ENCODE data around the gene TNXB. TPM values are rescaled to one million over a fixed set of nuclear protein-coding genes. Genes with fewer than 3 reads are reported as not detected.
"Not testable (repeated sequence)": the region's sequence is repeated elsewhere in the genome, so short reads cannot be mapped to it uniquely, and the experiment has no call there.

TNXB gene
- total RNA-seq, 1 donor from 2014 or later: 130 TPM

DNA sequence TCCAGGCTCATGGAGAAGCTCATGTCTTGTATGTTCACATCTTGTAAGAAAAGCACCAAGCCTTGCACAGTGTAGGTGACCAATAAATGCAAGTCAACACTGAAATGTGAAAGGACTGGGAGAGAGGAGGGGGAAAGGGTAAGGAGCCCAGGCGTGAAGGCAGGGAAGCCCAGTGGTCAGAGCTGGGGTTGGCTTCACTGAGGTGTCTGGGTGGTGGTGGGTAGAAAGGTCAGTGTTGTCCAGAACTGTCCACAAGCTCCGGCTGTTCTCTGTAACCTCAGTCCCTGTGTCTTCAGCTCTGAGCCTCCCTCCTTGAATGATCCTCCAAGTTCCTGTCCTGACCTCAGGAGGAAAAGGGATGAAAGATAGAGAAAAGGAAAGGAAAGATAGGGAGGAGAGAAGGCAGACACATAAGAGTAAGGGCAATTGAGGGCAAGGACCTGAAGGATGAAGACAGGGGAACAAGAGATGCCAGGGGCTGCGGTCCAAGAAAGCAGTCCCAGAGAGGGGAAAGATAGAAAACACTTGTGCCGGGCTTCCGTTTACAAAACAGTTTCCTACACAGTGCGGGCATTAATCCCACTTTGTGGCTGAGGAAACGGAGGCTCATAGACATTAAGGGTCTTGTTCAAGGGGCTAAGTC is 2.4 kb upstream of the TNXB start:
- Histone ChIP-seq H3K36me3 (ENCODE audit: control insufficient read depth in 3 of 3, insufficient read depth in 3 of 3, low read length in 3 of 3) (peaks cover 8 to 15% (median 15%) of the 10 kb centered on the region in 3 donors), H3K27me3 (ENCODE audit: control insufficient read depth in 3 of 3, insufficient read depth in 3 of 3, low read length in 3 of 3) (peaks cover 11 to 39% (median 18%) of the 10 kb centered on the region in 3 donors), H3K27ac (ENCODE audit: low read depth, low read length) (peak overlapping the region; percentile 85), H3K9me3 (ENCODE audit: control insufficient read depth in 3 of 3, low read length in 3 of 3) (no peaks in the 10 kb centered on the region), H3K4me3 (ENCODE audit: low read length in 3 of 3) (peak overlapping the region in 2 of 3 donors; percentile 24 to 34), H3K4me1 (ENCODE audit: control insufficient read depth in 3 of 3, insufficient read depth in 3 of 3, low read length in 3 of 3) (peaks cover 42 to 56% (median 49%) of the 10 kb centered on the region in 3 donors), H3K9ac (ENCODE audit: low read depth in 1 of 3, low read length in 3 of 3) (peak overlapping the region in 1 of 3 donors; percentile 43)

DNA sequence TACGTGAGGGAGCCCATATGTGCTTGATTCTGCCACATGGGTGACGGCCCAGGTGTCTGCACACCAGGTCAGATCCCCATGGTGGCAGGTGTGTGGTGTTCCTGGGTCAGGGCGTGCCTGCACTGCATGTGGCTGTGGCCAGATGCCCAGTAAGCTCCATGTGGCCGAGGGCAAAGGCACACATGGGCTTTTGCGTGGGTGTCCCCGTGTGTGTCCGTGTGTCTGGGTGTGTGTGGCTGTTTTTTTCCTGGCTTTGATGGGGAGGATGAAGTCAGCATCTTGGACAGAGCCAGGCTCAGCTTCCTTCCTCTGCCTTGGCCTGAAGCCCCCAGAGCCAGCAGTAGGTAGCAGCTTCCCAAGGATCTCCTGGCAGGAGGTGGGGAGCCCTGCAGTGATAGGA is 1.5 kb upstream of the TNXB start:
- H3K36me3 ChIP-seq (ENCODE audit: control insufficient read depth in 3 of 3, insufficient read depth in 3 of 3, low read length in 3 of 3): peaks cover 2 to 10% (median 6%) of the 10 kb centered on the region in 3 donors
- H3K9ac ChIP-seq (ENCODE audit: low read depth in 1 of 3, low read length in 3 of 3): peak overlapping the region; percentile 14 to 77 (median 66)
- H3K27ac ChIP-seq (ENCODE audit: low read depth, low read length): peak overlapping the region; percentile 85
- peak overlapping the region in 2 of 3 donors; percentile 52 to 59 for H3K4me3 ChIP-seq (ENCODE audit: low read length in 3 of 3)
- H3K9me3 ChIP-seq (ENCODE audit: control insufficient read depth in 3 of 3, low read length in 3 of 3): no peaks in the 10 kb centered on the region
- peaks cover 11 to 42% (median 20%) of the 10 kb centered on the region in 3 donors for H3K27me3 ChIP-seq (ENCODE audit: control insufficient read depth in 3 of 3, insufficient read depth in 3 of 3, low read length in 3 of 3)
- H3K4me1 ChIP-seq (ENCODE audit: control insufficient read depth in 3 of 3, insufficient read depth in 3 of 3, low read length in 3 of 3): peaks cover 44 to 57% (median 52%) of the 10 kb centered on the region in 3 donors

DNA sequence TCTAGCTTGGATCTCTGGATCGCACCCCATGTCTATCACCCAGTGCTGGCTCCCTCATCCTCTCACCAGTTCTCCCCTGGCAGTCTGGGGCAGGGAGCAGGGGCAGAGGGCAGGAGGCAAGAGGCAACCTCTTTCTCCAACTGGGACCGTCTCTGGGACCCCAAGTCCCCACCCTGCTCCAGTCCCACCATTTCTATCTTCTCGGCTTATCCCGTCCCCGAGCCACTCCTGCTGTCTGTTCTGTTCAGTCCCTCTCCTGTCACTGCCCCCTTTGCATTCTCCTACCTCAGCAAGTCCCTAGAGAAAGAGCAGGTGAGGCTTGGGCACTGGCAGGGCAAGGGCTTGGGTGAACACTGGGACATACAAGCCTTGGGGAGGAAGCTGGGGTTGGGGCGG is 625 bp upstream of the TNXB start:
- peak overlapping the region in 2 of 3 donors; percentile 45 to 52 for H3K4me3 ChIP-seq (ENCODE audit: low read length in 3 of 3)
- H3K27me3 ChIP-seq (ENCODE audit: control insufficient read depth in 3 of 3, insufficient read depth in 3 of 3, low read length in 3 of 3): peaks cover 11 to 42% (median 20%) of the 10 kb centered on the region in 3 donors
- no peaks in the 10 kb centered on the region for H3K9me3 ChIP-seq (ENCODE audit: control insufficient read depth in 3 of 3, low read length in 3 of 3)
- H3K4me1 ChIP-seq (ENCODE audit: control insufficient read depth in 3 of 3, insufficient read depth in 3 of 3, low read length in 3 of 3): peaks cover 44 to 57% (median 52%) of the 10 kb centered on the region in 3 donors
- H3K27ac ChIP-seq (ENCODE audit: low read depth, low read length): peak overlapping the region; percentile 85
- H3K9ac ChIP-seq (ENCODE audit: low read depth in 1 of 3, low read length in 3 of 3): peak overlapping the region in 2 of 3 donors; percentile 66 to 77
- H3K36me3 ChIP-seq (ENCODE audit: control insufficient read depth in 3 of 3, insufficient read depth in 3 of 3, low read length in 3 of 3): peaks cover 0 to 6% (median 2%) of the 10 kb centered on the region in 3 donors

DNA sequence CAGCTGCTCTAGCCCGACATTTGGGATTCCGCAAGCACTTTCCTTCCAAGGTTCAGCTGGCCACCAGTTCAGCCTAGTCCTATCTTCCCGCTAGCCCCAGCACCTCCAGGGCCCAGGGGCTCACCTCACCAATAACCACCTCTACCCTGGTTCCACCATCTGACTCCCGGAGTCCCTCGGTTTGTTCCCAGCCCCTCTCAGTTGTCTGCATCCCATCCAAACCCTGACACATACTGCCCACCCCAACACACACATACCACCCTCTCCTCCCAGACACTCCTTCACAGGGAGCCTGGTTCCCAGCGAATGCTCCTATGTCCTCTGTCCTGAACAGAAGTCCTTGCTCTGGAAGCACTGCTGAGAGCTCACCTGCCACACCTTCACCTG is 418 bp downstream of the TNXB start:
- peak overlapping the region; percentile 64 to 79 (median 77) for H3K4me3 ChIP-seq (ENCODE audit: low read length in 3 of 3)
- H3K36me3 ChIP-seq (ENCODE audit: control insufficient read depth in 3 of 3, insufficient read depth in 3 of 3, low read length in 3 of 3): peaks cover 0 to 5% (median 0%) of the 10 kb centered on the region in 3 donors
- peak overlapping the region; percentile 91 for H3K27ac ChIP-seq (ENCODE audit: low read depth, low read length)
- H3K4me1 ChIP-seq (ENCODE audit: control insufficient read depth in 3 of 3, insufficient read depth in 3 of 3, low read length in 3 of 3): peaks cover 41 to 55% (median 46%) of the 10 kb centered on the region in 3 donors
- no peaks in the 10 kb centered on the region for H3K9me3 ChIP-seq (ENCODE audit: control insufficient read depth in 3 of 3, low read length in 3 of 3)
- H3K9ac ChIP-seq (ENCODE audit: low read depth in 1 of 3, low read length in 3 of 3): peak overlapping the region; percentile 72 to 95 (median 81)
- H3K27me3 ChIP-seq (ENCODE audit: control insufficient read depth in 3 of 3, insufficient read depth in 3 of 3, low read length in 3 of 3): peaks cover 11 to 42% (median 20%) of the 10 kb centered on the region in 3 donors

DNA sequence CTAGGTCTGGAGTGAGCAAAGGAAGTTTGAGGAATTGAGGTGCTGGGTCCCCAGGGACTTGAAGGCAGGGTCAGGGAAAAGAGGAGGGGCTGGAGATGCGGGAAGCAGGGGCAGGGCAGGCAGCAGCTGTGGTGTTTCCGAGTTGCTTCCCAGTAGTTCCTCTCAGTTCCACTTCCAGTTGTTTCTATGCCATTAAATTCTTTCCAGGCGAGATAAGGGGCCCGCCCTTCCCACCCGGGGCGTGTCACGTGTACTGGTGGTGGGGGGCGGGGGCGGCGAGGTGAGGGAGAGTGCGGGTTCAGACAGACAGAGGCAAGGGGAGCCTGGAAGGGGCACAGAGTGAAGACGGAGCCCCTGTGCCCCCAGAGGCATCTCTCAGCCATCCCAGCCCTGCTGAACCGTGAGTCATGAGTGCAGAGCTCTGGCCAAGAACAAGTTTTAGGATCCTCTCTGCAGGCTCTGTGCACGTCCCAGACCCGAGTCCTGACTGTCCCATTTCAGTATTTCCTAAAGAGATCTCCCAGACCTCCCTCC is 977 bp downstream of the TNXB start:
- H3K9ac ChIP-seq (ENCODE audit: low read depth in 1 of 3, low read length in 3 of 3): peak overlapping the region; percentile 72 to 95 (median 81)
- peaks cover 11 to 42% (median 20%) of the 10 kb centered on the region in 3 donors for H3K27me3 ChIP-seq (ENCODE audit: control insufficient read depth in 3 of 3, insufficient read depth in 3 of 3, low read length in 3 of 3)
- H3K4me1 ChIP-seq (ENCODE audit: control insufficient read depth in 3 of 3, insufficient read depth in 3 of 3, low read length in 3 of 3): peaks cover 36 to 49% (median 41%) of the 10 kb centered on the region in 3 donors

DNA sequence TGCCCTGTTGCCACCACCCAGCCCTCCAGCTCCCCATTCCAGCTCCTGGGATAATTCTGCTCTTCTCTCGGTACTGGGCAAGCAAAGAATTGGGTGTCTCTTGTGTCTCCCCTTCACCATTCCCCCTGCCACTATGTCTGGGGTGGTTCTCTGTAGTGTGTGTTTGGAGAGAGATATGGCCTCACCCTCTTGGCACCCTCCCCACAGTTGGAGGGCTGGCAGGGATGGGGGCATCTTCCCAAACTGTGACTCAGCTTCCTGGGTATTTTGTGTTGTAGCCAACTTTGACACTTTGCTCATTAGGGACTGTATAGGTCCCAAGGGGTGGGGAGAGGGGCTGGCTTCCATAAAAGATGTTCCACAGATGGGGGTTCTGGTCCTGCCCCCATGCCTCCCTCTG is 1.7 kb downstream of the TNXB start:
- Histone ChIP-seq H3K36me3 (ENCODE audit: control insufficient read depth in 3 of 3, insufficient read depth in 3 of 3, low read length in 3 of 3) (peaks cover 0 to 5% (median 0%) of the 10 kb centered on the region in 3 donors), H3K9me3 (ENCODE audit: control insufficient read depth in 3 of 3, low read length in 3 of 3) (no peaks in the 10 kb centered on the region), H3K9ac (ENCODE audit: low read depth in 1 of 3, low read length in 3 of 3) (peak overlapping the region; percentile 51 to 72 (median 64)), H3K27me3 (ENCODE audit: control insufficient read depth in 3 of 3, insufficient read depth in 3 of 3, low read length in 3 of 3) (peaks cover 11 to 42% (median 20%) of the 10 kb centered on the region in 3 donors), H3K4me1 (ENCODE audit: control insufficient read depth in 3 of 3, insufficient read depth in 3 of 3, low read length in 3 of 3) (peaks cover 33 to 48% (median 40%) of the 10 kb centered on the region in 3 donors), H3K4me3 (ENCODE audit: low read length in 3 of 3) (peak overlapping the region; percentile 26 to 69 (median 49)), H3K27ac (ENCODE audit: low read depth, low read length) (peak overlapping the region; percentile 91)

More for the DNA sequence above, 977 bp downstream of the TNXB start:
- Histone ChIP-seq H3K36me3 (ENCODE audit: control insufficient read depth in 3 of 3, insufficient read depth in 3 of 3, low read length in 3 of 3) (peaks cover 0 to 5% (median 0%) of the 10 kb centered on the region in 3 donors), H3K9me3 (ENCODE audit: control insufficient read depth in 3 of 3, low read length in 3 of 3) (no peaks in the 10 kb centered on the region), H3K4me3 (ENCODE audit: low read length in 3 of 3) (peak overlapping the region; percentile 64 to 79 (median 77)), H3K27ac (ENCODE audit: low read depth, low read length) (peak overlapping the region; percentile 91)

DNA sequence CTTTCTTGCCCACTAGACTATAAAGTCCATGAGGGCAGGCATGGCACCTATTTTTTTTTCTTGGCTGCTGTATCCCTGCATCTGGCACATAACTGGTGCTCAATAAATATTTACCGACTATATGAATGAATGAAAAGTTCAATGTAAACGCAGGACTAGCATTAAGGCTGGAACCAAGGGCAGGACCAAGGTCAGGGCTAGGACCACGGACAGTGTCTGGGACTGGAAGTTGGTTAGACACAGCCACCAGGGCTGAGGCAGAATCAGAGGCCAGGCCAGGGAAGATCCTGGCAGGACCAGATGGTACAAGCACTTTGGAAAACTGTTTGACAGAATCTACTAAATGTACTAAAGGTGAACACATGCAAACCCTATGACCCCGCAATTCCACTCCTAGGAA is 3.7 kb downstream of the TNXB start:
- H3K9ac ChIP-seq (ENCODE audit: low read depth in 1 of 3, low read length in 3 of 3): no peak overlapping the region
- H3K4me3 ChIP-seq (ENCODE audit: low read length in 3 of 3): no peak overlapping the region
- no peaks in the 10 kb centered on the region for H3K9me3 ChIP-seq (ENCODE audit: control insufficient read depth in 3 of 3, low read length in 3 of 3)
- H3K27me3 ChIP-seq (ENCODE audit: control insufficient read depth in 3 of 3, insufficient read depth in 3 of 3, low read length in 3 of 3): peaks cover 8 to 37% (median 15%) of the 10 kb centered on the region in 3 donors
- H3K4me1 ChIP-seq (ENCODE audit: control insufficient read depth in 3 of 3, insufficient read depth in 3 of 3, low read length in 3 of 3): peaks cover 17 to 34% (median 30%) of the 10 kb centered on the region in 3 donors
- H3K27ac ChIP-seq (ENCODE audit: low read depth, low read length): no peak overlapping the region
- peaks cover 0 to 7% (median 0%) of the 10 kb centered on the region in 3 donors for H3K36me3 ChIP-seq (ENCODE audit: control insufficient read depth in 3 of 3, insufficient read depth in 3 of 3, low read length in 3 of 3)

DNA sequence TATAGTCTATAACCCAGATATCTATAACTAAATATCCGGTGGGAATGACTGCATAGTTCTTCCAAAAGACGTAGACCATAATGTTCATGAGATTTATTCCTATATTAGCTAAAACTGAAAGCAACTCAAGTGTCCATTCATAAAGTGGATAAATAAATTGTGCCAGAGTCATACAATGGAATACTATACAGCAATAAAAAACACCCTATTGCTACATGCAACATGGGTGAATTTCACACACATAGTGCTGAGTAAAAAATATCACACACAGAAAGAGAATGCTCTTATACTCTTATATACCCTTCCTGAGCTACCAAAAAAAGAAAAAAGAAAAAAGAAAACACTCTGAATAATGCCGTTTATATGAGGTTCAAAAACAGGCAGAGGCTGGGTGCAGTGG is 6.9 kb downstream of the TNXB start:
- no peaks in the 10 kb centered on the region for H3K9me3 ChIP-seq (ENCODE audit: control insufficient read depth in 3 of 3, low read length in 3 of 3)
- H3K9ac ChIP-seq (ENCODE audit: low read depth in 1 of 3, low read length in 3 of 3): no peak overlapping the region
- H3K27me3 ChIP-seq (ENCODE audit: control insufficient read depth in 3 of 3, insufficient read depth in 3 of 3, low read length in 3 of 3): peaks cover 8 to 20% (median 14%) of the 10 kb centered on the region in 3 donors
- peaks cover 0 to 12% (median 0%) of the 10 kb centered on the region in 3 donors for H3K36me3 ChIP-seq (ENCODE audit: control insufficient read depth in 3 of 3, insufficient read depth in 3 of 3, low read length in 3 of 3)
- H3K4me1 ChIP-seq (ENCODE audit: control insufficient read depth in 3 of 3, insufficient read depth in 3 of 3, low read length in 3 of 3): peaks cover 5 to 10% (median 8%) of the 10 kb centered on the region in 3 donors
- no peak overlapping the region for H3K4me3 ChIP-seq (ENCODE audit: low read length in 3 of 3)
- H3K27ac ChIP-seq (ENCODE audit: low read depth, low read length): no peak overlapping the region

DNA sequence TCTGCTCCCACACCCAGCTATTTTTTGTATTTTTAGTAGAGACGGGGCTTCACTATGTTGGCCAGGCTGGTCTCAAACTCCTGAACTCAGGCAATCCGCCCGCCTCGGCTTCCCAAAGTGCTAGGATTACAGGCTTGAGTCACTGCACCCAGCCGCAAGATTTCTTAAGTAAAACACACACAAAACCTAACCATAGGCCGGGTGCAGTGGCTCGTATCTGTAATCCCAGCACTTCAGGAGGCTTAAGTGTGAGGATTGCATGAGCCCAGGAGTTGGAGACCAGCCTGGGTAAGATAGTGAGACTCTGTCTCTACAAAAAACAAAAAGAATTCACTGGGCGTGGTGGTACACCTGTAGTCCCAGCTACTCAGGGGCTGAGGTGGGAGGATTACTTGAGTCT is 8.9 kb downstream of the TNXB start:
- Histone ChIP-seq H3K36me3 (ENCODE audit: control insufficient read depth in 3 of 3, insufficient read depth in 3 of 3, low read length in 3 of 3) (peaks cover 0 to 13% (median 7%) of the 10 kb centered on the region in 3 donors), H3K27me3 (ENCODE audit: control insufficient read depth in 3 of 3, insufficient read depth in 3 of 3, low read length in 3 of 3) (peaks cover 23 to 29% (median 26%) of the 10 kb centered on the region in 3 donors), H3K4me1 (ENCODE audit: control insufficient read depth in 3 of 3, insufficient read depth in 3 of 3, low read length in 3 of 3) (peaks cover 3 to 17% (median 13%) of the 10 kb centered on the region in 3 donors)
- H3K9me3 ChIP-seq (ENCODE audit: control insufficient read depth in 3 of 3, low read length in 3 of 3); H3K27ac ChIP-seq (ENCODE audit: low read depth, low read length); H3K4me3 ChIP-seq (ENCODE audit: low read length in 3 of 3); H3K9ac ChIP-seq (ENCODE audit: low read depth in 1 of 3, low read length in 3 of 3): not testable (repeated sequence)

DNA sequence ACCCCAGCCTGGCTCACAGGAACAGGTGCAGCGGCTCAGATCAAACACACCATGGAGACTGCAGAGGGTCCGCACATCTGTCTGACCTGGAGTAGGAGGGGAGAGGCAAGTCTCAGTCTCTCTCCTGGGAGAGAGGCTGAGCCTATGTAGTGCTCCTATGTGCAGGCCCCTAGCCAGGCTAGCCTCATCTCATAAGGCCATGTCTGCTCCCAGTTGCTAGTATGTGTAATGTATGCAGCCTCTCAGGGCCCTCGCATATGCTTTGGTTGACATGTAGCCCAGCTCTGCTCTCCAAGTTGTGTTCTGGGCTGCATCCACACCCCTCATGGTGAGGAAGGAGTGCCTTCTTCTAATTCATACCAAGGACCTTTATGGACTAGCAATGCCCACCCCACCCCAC is 11.8 kb downstream of the TNXB start:
- H3K36me3 ChIP-seq (ENCODE audit: control insufficient read depth in 3 of 3, insufficient read depth in 3 of 3, low read length in 3 of 3): peaks cover 0 to 21% (median 10%) of the 10 kb centered on the region in 3 donors
- H3K4me1 ChIP-seq (ENCODE audit: control insufficient read depth in 3 of 3, insufficient read depth in 3 of 3, low read length in 3 of 3): peaks cover 3 to 22% (median 21%) of the 10 kb centered on the region in 3 donors
- H3K9me3 ChIP-seq (ENCODE audit: control insufficient read depth in 3 of 3, low read length in 3 of 3): no peaks in the 10 kb centered on the region
- H3K9ac ChIP-seq (ENCODE audit: low read depth in 1 of 3, low read length in 3 of 3): peak overlapping the region in 1 of 3 donors; percentile 25
- H3K27ac ChIP-seq (ENCODE audit: low read depth, low read length): no peak overlapping the region
- H3K4me3 ChIP-seq (ENCODE audit: low read length in 3 of 3): no peak overlapping the region
- H3K27me3 ChIP-seq (ENCODE audit: control insufficient read depth in 3 of 3, insufficient read depth in 3 of 3, low read length in 3 of 3): peaks cover 23 to 35% (median 29%) of the 10 kb centered on the region in 3 donors

Measured in skeletal muscle tissue (tissue), 4 donors.